IMR-90 (cell line): Measurements from ENCODE around the gene SEMA5A. TPM values are rescaled to one million over a fixed set of nuclear protein-coding genes. Genes with fewer than 3 reads are reported as not detected.

Experiments
- ATAC-seq: fragments of 200-7000 bp; cut with Tn5 transposase; 2 replicates; pipeline ENCODE4 v1.9.1; 2020; ENCODE audit warnings: low read depth, mild to moderate bottlenecking, moderate library complexity
- Bru-seq: library from RNA; stranded (reverse); fragments of 400-500 nt; gene quantifications from one replicate; lab custom pipeline; 2021; lab: Mats Ljungman, UMichigan
- BruChase-seq, 2 experiments: library from RNA; stranded (reverse); fragments of 400-500 nt; gene quantifications; one replicate each; lab custom pipeline; 2021; lab: Mats Ljungman, UMichigan
- BruUV-seq: library from RNA; stranded (reverse); fragments of 400-500 nt; replicated peaks from 2 replicates; lab custom pipeline; 2021; lab: Mats Ljungman, UMichigan
- CTCF ChIA-PET: fragments of 300-600 bp; formaldehyde crosslinking; extraction: SDS; loops from one replicate; lab custom pipeline; 2021; ENCODE audit warnings: antibody characterized with exemption; lab: Yijun Ruan, JAX
- POLR2A ChIA-PET: fragments of 300-600 bp; sonication (Branson Sonifier 250); formaldehyde crosslinking; loops from one replicate; lab custom pipeline; 2022; ENCODE audit warnings: antibody characterized with exemption; ENCODE audit not compliant: unreplicated experiment; lab: Charles Lee
- DNase-seq: peaks from one replicate; pipeline ENCODE4 v3.0.0; 2013
- H2AFZ ChIP-seq: replicated peaks from 2 replicates; pipeline ENCODE3; 2013; ENCODE audit warnings: low read length, mild to moderate bottlenecking; ENCODE audit not compliant: poor library complexity
- H2AK5ac ChIP-seq: 2 replicates; pipeline ENCODE4 v1.6.1; 2013; ENCODE audit warnings: low read depth, low read length, inconsistent platforms
- H2AK9ac ChIP-seq: replicated peaks from 2 replicates; pipeline ENCODE3; 2013; ENCODE audit warnings: mild to moderate bottlenecking, low read depth, low read length, moderate library complexity; ENCODE audit not compliant: poor library complexity
- H2BK120ac ChIP-seq: 2 replicates; pipeline ENCODE4 v1.6.1; 2013; ENCODE audit warnings: low read depth, low read length, inconsistent platforms
- H2BK15ac ChIP-seq: 3 replicates; pipeline ENCODE4 v1.6.1; 2013; ENCODE audit warnings: low read depth, low read length, inconsistent platforms
- H2BK20ac ChIP-seq: 2 replicates; pipeline ENCODE4 v1.6.1; 2013; ENCODE audit warnings: low read depth, mild to moderate bottlenecking, inconsistent platforms, low read length, moderate library complexity
- H2BK5ac ChIP-seq: 2 replicates; pipeline ENCODE4 v1.6.1; 2013; ENCODE audit warnings: mild to moderate bottlenecking, low read depth, low read length, inconsistent platforms; ENCODE audit not compliant: poor library complexity, severe bottlenecking
- H3K14ac ChIP-seq: replicated peaks from 2 replicates; pipeline ENCODE4 v1.6.1; 2013; ENCODE audit warnings: low read depth, low read length, inconsistent platforms
- H3K18ac ChIP-seq: 2 replicates; pipeline ENCODE4 v1.6.1; 2013; ENCODE audit warnings: low read depth, low read length, control low read depth
- H3K23ac ChIP-seq: 2 replicates; pipeline ENCODE4 v1.6.1; 2013; ENCODE audit warnings: low read depth, low read length, inconsistent platforms
- H3K27ac ChIP-seq: 2 replicates; pipeline ENCODE4 v1.5.1; 2013; ENCODE audit warnings: mild to moderate bottlenecking, control low read depth, low read length; ENCODE audit not compliant: insufficient read depth
- H3K27me3 ChIP-seq: 2 replicates; pipeline ENCODE4 v1.6.1; 2013; ENCODE audit warnings: low read length; ENCODE audit not compliant: control insufficient read depth, insufficient read depth
- H3K36me3 ChIP-seq: 2 replicates; pipeline ENCODE4 v1.6.1; 2013; ENCODE audit warnings: low read length, mixed read lengths; ENCODE audit not compliant: control insufficient read depth, insufficient read depth
- H3K4ac ChIP-seq: 2 replicates; pipeline ENCODE4 v1.6.1; 2013; ENCODE audit warnings: low read depth, low read length, inconsistent platforms
- H3K4me1 ChIP-seq: 2 replicates; pipeline ENCODE4 v1.6.1; 2013; ENCODE audit warnings: low read length, mixed read lengths; ENCODE audit not compliant: control insufficient read depth, insufficient read depth
- H3K4me2 ChIP-seq: 2 replicates; pipeline ENCODE4 v1.6.1; 2013; ENCODE audit warnings: low read depth, mild to moderate bottlenecking, control low read depth, low read length, moderate library complexity
- H3K4me3 ChIP-seq: 2 replicates; pipeline ENCODE4 v1.5.1; 2013; ENCODE audit warnings: low read depth, mild to moderate bottlenecking, control low read depth, low read length, moderate library complexity; ENCODE audit not compliant: insufficient read depth
- H3K56ac ChIP-seq: 2 replicates; pipeline ENCODE4 v1.6.1; 2013; ENCODE audit warnings: low read length, inconsistent platforms; ENCODE audit not compliant: insufficient read depth; ENCODE audit errors: extremely low read depth
- H3K79me1 ChIP-seq, 2 experiments: 2 replicates each; pipeline ENCODE4 v1.6.1; 2013; ENCODE audit warnings: low read length in 2 of 2, inconsistent platforms in 1 of 2, low read depth in 1 of 2
- H3K9ac ChIP-seq: 2 replicates; pipeline ENCODE4 v1.6.1; 2013; ENCODE audit warnings: low read depth, low read length, control low read depth
- H3K9me1 ChIP-seq: 2 replicates; pipeline ENCODE4 v1.6.1; 2013; ENCODE audit warnings: low read length, inconsistent platforms; ENCODE audit not compliant: insufficient read depth
- H3K9me3 ChIP-seq: 2 replicates; pipeline ENCODE4 v1.6.1; 2013; ENCODE audit warnings: low read length; ENCODE audit not compliant: control insufficient read depth, insufficient read depth
- H4K20me1 ChIP-seq: 2 replicates; pipeline ENCODE4 v1.6.1; 2013; ENCODE audit warnings: low read length, inconsistent platforms; ENCODE audit not compliant: insufficient read depth
- H4K5ac ChIP-seq: 2 replicates; pipeline ENCODE4 v1.6.1; 2013; ENCODE audit warnings: mild to moderate bottlenecking, low read depth, low read length, control low read depth
- H4K8ac ChIP-seq, 2 experiments: 2 replicates each; pipeline ENCODE4 v1.6.1; 2013; ENCODE audit warnings: low read depth in 2 of 2, low read length in 2 of 2, control low read depth in 1 of 2, inconsistent platforms in 1 of 2
- H4K91ac ChIP-seq: 2 replicates; pipeline ENCODE4 v1.6.1; 2013; ENCODE audit warnings: low read depth, low read length, inconsistent platforms; ENCODE audit not compliant: insufficient read depth
- CEBPB ChIP-seq: IDR thresholded peaks from 2 replicates; pipeline ENCODE4 v1.6.1; 2012; ENCODE audit warnings: low read depth, low read length, improper control_type of control experiment
- CHD1 ChIP-seq: IDR thresholded peaks from 2 replicates; pipeline ENCODE4 v1.6.1; 2012; ENCODE audit warnings: low read depth, low read length, improper control_type of control experiment
- MAFK ChIP-seq: IDR thresholded peaks from 2 replicates; pipeline ENCODE4 v1.6.1; 2012; ENCODE audit warnings: low read depth, low read length, improper control_type of control experiment
- MAZ ChIP-seq: IDR thresholded peaks from 2 replicates; pipeline ENCODE4 v1.6.1; 2012; ENCODE audit warnings: low read depth, mild to moderate bottlenecking, low read length, improper control_type of control experiment, moderate library complexity, borderline replicate concordance
- MXI1 ChIP-seq: IDR thresholded peaks from 2 replicates; pipeline ENCODE4 v1.6.1; 2012; ENCODE audit warnings: low read depth, mild to moderate bottlenecking, low read length, moderate library complexity, borderline replicate concordance
- POLR2A ChIP-seq: IDR thresholded peaks from 2 replicates; pipeline ENCODE4 v1.6.1; 2012; ENCODE audit warnings: mild to moderate bottlenecking, low read depth, low read length
- RAD21 ChIP-seq: IDR thresholded peaks from 2 replicates; pipeline ENCODE4 v1.6.1; 2012; ENCODE audit warnings: low read length, improper control_type of control experiment
- RFX5 ChIP-seq: IDR thresholded peaks from 2 replicates; pipeline ENCODE4 v1.8.0; 2012; ENCODE audit warnings: low read depth, mild to moderate bottlenecking, low read length, moderate library complexity
- SMC3 ChIP-seq: fragments of 150-350 bp; IDR thresholded peaks from 2 replicates; pipeline ENCODE4 v1.6.1; 2016; ENCODE audit warnings: low read depth, mild to moderate bottlenecking, antibody characterized with exemption, low read length, moderate library complexity
- WGBS, 2 experiments: methylation state at CpG; one replicate each; pipeline versions ENCODE4 v1.1.5 to v1.1.7; 2013; ENCODE audit warnings: missing lambda C conversion rate in 2 of 2; ENCODE audit not compliant: insufficient read length in 1 of 2; ENCODE audit errors: extremely low coverage in 2 of 2; 5-methylcytosine and 5-hydroxymethylcytosine counted together
- dilution Hi-C: fragments of 300-500 bp; cut with HindIII; formaldehyde crosslinking; loops from one replicate; pipeline ENCODE4 v1.14.3; 2018; ENCODE audit warnings: low sequenced_read_pairs; ENCODE audit not compliant: unreplicated experiment
- in situ Hi-C: fragments of 300-500 bp; cut with MboI; formaldehyde crosslinking; loops from 3 replicates; pipeline ENCODE4 v1.14.3; 2019; ENCODE audit warnings: low sequenced_read_pairs, inconsistent platforms, mixed read lengths
- intact Hi-C: fragments of 100-400 bp; cut with micrococcal nuclease; formaldehyde crosslinking; loops from 2 replicates; pipeline ENCODE4 v1.10.0; 2022
- long read RNA-seq: library from polyadenylated mRNA; unstranded; transcript quantifications from one replicate; pipeline ENCODE4 v2.0.0, GENCODE V29; 2021; ENCODE audit not compliant: unreplicated experiment
- polyA plus RNA-seq, 3 experiments: library from polyadenylated mRNA; depleted of rRNA; stranded (reverse); fragments of >200 nt; gene quantifications; 2 replicates each; pipeline ENCODE4 v1.2.3, GENCODE V29; 2012; ENCODE audit warnings: low replicate concordance in 1 of 3
- total RNA-seq: library from RNA; depleted of rRNA; stranded (reverse); fragments of >200 nt; gene quantifications from 2 replicates; pipeline ENCODE4 v1.2.3, GENCODE V29; 2012; rRNA removed

The SEMA5A gene, protein sequence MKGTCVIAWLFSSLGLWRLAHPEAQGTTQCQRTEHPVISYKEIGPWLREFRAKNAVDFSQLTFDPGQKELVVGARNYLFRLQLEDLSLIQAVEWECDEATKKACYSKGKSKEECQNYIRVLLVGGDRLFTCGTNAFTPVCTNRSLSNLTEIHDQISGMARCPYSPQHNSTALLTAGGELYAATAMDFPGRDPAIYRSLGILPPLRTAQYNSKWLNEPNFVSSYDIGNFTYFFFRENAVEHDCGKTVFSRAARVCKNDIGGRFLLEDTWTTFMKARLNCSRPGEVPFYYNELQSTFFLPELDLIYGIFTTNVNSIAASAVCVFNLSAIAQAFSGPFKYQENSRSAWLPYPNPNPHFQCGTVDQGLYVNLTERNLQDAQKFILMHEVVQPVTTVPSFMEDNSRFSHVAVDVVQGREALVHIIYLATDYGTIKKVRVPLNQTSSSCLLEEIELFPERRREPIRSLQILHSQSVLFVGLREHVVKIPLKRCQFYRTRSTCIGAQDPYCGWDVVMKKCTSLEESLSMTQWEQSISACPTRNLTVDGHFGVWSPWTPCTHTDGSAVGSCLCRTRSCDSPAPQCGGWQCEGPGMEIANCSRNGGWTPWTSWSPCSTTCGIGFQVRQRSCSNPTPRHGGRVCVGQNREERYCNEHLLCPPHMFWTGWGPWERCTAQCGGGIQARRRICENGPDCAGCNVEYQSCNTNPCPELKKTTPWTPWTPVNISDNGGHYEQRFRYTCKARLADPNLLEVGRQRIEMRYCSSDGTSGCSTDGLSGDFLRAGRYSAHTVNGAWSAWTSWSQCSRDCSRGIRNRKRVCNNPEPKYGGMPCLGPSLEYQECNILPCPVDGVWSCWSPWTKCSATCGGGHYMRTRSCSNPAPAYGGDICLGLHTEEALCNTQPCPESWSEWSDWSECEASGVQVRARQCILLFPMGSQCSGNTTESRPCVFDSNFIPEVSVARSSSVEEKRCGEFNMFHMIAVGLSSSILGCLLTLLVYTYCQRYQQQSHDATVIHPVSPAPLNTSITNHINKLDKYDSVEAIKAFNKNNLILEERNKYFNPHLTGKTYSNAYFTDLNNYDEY
- total RNA-seq (9.9 and 12.5 TPM in 2 replicates), polyA plus RNA-seq (2012; rRNA removed) (7.3 and 8.2 TPM in 2 replicates), Bru-seq, nascent RNA (percentile 80 among the genes with signal in this experiment), BruChase-seq, experiment 1, labeled RNA remaining after a 6-hour chase (percentile 65 among the genes with signal in this experiment), BruChase-seq, experiment 2, labeled RNA remaining after a 2-hour chase (percentile 70 among the genes with signal in this experiment)
- 3.6 and 4.9 TPM in 2 replicates for polyA plus RNA-seq (2012; cell fraction: cytosol; rRNA removed)
- polyA plus RNA-seq (2012; cell fraction: nucleus; rRNA removed; ENCODE audit: low replicate concordance) = 3.7 and 5.3 TPM in 2 replicates
- long read RNA-seq, full-length matches to known transcripts = 1 of 34 reads
- long read RNA-seq, partial matches to known transcripts = 6 of 34 reads
- long read RNA-seq, other reads (novel, unspliced or antisense) = 27 of 34 reads

DNA sequence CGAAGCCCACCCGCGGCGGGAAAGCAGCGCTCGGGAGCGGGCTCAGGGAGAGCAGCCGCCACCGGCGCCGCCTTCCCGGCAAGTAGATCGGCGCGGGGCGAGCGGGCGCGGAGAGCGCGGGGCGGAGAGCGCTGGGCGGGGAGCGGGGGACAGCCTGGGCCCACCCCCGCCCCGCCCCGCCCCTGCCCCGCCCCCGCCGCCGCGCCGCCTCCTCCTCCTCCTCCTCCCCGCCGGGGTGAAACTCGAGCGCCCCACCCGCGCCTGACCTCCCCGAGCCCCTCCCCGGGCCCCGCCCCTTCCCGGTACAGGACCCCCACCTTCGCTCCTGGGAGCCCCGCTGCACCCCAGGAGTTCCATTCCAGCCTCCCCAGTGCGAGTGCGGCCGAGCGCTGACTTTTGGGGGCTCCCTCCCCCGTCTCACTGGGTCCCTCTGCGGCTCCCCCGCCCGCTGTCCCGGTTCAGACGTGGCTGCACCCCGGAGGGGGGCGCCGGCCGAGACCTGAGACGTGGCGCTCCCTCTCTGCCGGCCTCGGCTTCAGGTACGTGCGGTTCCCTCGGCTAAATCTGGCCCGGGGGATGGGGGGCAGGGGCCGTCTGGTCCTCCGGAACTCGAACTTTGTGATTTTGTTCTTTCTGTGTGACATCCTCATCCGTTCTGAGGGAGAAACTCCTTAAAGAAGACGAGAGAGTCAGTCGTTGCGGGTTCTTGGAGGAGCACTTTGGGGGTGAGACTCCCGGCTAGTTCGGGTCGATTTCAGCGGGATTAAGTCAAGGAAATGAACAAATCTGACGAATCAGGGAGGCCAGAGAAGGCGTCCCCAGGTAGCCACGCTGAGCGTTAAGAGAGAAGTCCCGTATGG is at the start of gene SEMA5A:
SEMA5A (minus strand) TSS at position 84 of the 860 bp plus-strand sequence. CDS start 166,129 bp downstream, outside the sequence.
- peak within 1 kb of the TSS; percentile 59 to 94 for H4K8ac ChIP-seq
- peak within 1 kb of the TSS; percentile 89 for H3K4me2 ChIP-seq
- peak within 1 kb of the TSS; percentile 21; the same call in 1 of the 3 replicates for H2BK15ac ChIP-seq
- peak within 1 kb of the TSS; percentile 95 for H3K18ac ChIP-seq
- WGBS, 2 experiments = 0% methylated on average over 29 of the region's 84 CpGs; no CpG with 5 or more reads in 1 of the 2 experiments
- H2BK20ac ChIP-seq = peak within 1 kb of the TSS; percentile 55; the same call in 1 of the 2 replicates
- H2BK120ac ChIP-seq = peak within 1 kb of the TSS; percentile 89
- peak within 1 kb of the TSS; percentile 93 for H4K5ac ChIP-seq
- peaks cover 22 to 59% of the 10 kb centered on the region in 2 experiments for H3K79me1 ChIP-seq
- H2AFZ ChIP-seq = peak within 1 kb of the TSS; percentile 95
- in situ Hi-C loops (loop anchor here (25.0 kb wide), 2 partner anchors 784 to 1659 kb away; no protein-coding TSS in a partner anchor), intact Hi-C loops (loop anchor here (1.0 to 10.0 kb wide), 12 partner anchors 151 to 1299 kb away; partner anchors contain the start of gene ATPSCKMT), dilution Hi-C loops (no loop called here)
- H3K9me3 ChIP-seq = no peaks in the 10 kb centered on the region
- peak within 1 kb of the TSS; percentile 97 for H3K27ac ChIP-seq
- H3K23ac ChIP-seq = peak within 1 kb of the TSS; percentile 98
- peak within 1 kb of the TSS; percentile 94 for H3K4ac ChIP-seq
- H2BK5ac ChIP-seq = peak within 1 kb of the TSS; percentile 93
- H3K56ac ChIP-seq = peak within 1 kb of the TSS; percentile 91
- peak within 1 kb of the TSS; percentile 99 for H3K14ac ChIP-seq
- CTCF ChIA-PET = no interaction called here
- no peaks in the 10 kb centered on the region for H3K27me3 ChIP-seq
- peaks cover 6% of the 10 kb centered on the region for H3K9me1 ChIP-seq
- POLR2A ChIA-PET = no interaction called here
- DNase-seq (peak; percentile 66), ATAC-seq (peak; percentile 75)
- peak within 1 kb of the TSS; percentile 94 for H3K4me3 ChIP-seq
- TF ChIP-seq CEBPB (no peak), RFX5 (no peak), MAFK (no peak), MXI1 (0 out of 2 replicates have a peak, but pooled peaks have one; percentile 42), RAD21 (0 out of 2 replicates have a peak, but pooled peaks have one; percentile 6), MAZ (peak; percentile 66), CHD1 (no peak), POLR2A (peak; percentile 93), SMC3 (no peak)
- peaks cover 17% of the 10 kb centered on the region for H3K36me3 ChIP-seq
- H3K4me1 ChIP-seq = peaks cover 2% of the 10 kb centered on the region; the same call in 1 of the 2 replicates
- H3K9ac ChIP-seq = peak within 1 kb of the TSS; percentile 98
- peak within 1 kb of the TSS; percentile 94 for H2AK9ac ChIP-seq
- peak within 1 kb of the TSS; percentile 96 for H4K91ac ChIP-seq
- BruUV-seq = no TSS peak
- peaks cover 12% of the 10 kb centered on the region; the same call in 1 of the 2 replicates for H4K20me1 ChIP-seq
- peak within 1 kb of the TSS; percentile 46; the same call in 1 of the 2 replicates for H2AK5ac ChIP-seq
